ENCODE measurements around the gene AK5.
"Not testable (repeated sequence)": the region's sequence is repeated elsewhere in the genome, so short reads cannot be mapped to it uniquely, and the experiment has no call there.

The AK5 gene

DNA sequence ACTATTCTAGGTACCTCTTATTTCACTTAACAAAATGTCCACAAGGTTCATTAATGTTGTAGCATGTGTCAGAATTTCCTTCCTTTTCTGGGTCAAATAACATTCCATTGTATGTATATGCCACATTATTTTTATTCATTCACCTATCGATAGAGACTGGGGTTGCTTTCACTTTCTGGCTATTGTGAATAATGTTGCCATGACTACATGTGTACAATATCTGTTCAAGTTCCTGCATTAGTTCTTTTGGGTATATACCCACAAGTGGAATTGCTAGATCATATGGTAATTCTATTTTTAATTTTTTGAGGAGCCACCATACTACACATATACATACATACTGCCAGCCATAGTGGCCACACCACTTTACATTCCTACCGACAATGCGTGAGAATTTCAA is 242.2 kb downstream of the AK5 start:
- no peak overlapping the region for H3K4me3 Mint-ChIP-seq
- H3K9me3 Mint-ChIP-seq (ENCODE audit: low read depth): no peaks in the 10 kb centered on the region
- peaks cover 40% of the 10 kb centered on the region for H3K36me3 Mint-ChIP-seq
- H3K4me1 Mint-ChIP-seq (ENCODE audit: low read depth): peaks cover 16% of the 10 kb centered on the region
- no peaks in the 10 kb centered on the region for H3K27me3 Mint-ChIP-seq
- no peak overlapping the region for H3K27ac Mint-ChIP-seq

DNA sequence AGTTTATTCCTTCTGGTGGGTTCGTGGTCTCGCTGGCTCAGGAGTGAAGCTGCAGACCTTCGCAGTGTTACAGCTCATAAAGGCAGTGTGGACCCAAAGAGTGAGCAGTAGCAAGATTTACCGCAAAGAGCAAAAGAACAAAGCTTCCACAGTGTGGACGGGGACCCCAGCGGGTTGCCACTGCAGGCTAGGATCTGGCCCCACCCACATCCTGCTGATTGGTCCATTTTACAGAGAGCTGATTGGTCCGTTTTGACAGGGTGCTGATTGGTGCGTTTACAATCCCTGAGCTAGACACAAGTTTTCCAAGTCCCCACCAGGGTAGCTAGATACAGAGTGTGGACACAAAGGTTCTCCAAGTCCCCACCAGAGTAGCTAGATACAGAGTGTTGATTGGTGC is 249.3 kb downstream of the AK5 start:
- not testable (repeated sequence) for H3K36me3 Mint-ChIP-seq, H3K27ac Mint-ChIP-seq, H3K4me3 Mint-ChIP-seq

DNA sequence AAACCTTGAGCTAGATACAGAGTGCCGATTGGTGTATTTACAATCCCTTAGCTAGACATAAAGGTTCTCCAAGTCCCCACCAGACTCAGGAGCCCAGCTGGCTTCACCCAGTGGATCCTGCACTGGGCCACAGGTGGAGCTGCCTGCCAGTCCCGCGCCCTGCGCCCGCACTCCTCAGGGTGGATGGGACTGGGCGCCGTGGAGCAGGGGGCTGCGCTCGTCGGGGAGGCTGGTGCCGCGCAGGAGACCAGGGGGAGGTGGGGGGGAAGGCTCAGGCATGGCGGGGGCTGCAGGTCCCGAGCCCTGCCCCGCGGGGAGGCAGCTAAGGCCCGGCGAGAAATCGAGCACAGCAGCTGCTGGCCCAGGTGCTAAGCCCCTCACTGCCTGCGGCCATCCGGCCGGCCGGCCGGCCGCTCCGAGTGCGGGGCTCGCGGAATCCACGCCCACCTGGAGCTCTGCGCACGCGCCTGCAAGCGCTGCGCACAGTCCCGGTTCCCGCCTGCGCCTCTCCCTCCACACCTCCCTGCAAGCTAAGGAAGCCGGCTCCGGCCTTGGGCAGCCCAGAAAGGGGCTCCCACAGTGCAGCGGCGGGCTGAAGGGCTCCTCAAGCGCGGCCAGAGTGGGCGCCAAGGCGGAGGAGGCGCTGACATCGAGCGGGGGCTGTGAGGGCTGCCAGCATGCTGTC is 249.9 kb downstream of the AK5 start:
- not testable (repeated sequence) for H3K4me3 Mint-ChIP-seq; H3K27me3 Mint-ChIP-seq; H3K9me3 Mint-ChIP-seq (ENCODE audit: low read depth); H3K36me3 Mint-ChIP-seq; H3K27ac Mint-ChIP-seq
- peaks cover 16% of the 10 kb centered on the region for H3K4me1 Mint-ChIP-seq (ENCODE audit: low read depth)

More for the DNA sequence above, 249.3 kb downstream of the AK5 start:
- H3K27me3 Mint-ChIP-seq; H3K9me3 Mint-ChIP-seq (ENCODE audit: low read depth): not testable (repeated sequence)
- peaks cover 18% of the 10 kb centered on the region for H3K4me1 Mint-ChIP-seq (ENCODE audit: low read depth)

DNA sequence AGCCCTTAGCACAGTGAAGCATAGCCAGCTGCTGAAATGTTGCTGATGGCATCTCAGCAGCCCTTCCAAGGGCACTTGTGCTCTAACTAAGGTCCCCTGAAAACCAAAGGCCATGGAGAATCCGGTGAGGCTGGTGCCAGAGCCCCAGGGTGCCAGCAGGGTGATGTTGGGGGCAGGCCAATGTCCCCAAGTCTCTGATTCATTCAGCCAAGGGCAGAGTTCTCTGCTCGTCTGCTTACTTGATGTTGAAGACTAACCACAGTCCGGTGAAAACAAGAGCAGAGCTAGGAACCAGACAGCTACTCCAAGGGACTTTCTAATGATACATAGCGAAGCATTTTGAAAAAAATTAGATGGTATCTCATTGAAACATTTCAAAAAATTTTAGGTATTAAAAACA is 250.8 kb downstream of the AK5 start:
- peaks cover 8% of the 10 kb centered on the region for H3K36me3 Mint-ChIP-seq
- H3K9me3 Mint-ChIP-seq (ENCODE audit: low read depth): no peaks in the 10 kb centered on the region
- peaks cover 11% of the 10 kb centered on the region for H3K4me1 Mint-ChIP-seq (ENCODE audit: low read depth)
- no peak overlapping the region for H3K27ac Mint-ChIP-seq
- H3K27me3 Mint-ChIP-seq: no peaks in the 10 kb centered on the region
- H3K4me3 Mint-ChIP-seq: no peak overlapping the region

DNA sequence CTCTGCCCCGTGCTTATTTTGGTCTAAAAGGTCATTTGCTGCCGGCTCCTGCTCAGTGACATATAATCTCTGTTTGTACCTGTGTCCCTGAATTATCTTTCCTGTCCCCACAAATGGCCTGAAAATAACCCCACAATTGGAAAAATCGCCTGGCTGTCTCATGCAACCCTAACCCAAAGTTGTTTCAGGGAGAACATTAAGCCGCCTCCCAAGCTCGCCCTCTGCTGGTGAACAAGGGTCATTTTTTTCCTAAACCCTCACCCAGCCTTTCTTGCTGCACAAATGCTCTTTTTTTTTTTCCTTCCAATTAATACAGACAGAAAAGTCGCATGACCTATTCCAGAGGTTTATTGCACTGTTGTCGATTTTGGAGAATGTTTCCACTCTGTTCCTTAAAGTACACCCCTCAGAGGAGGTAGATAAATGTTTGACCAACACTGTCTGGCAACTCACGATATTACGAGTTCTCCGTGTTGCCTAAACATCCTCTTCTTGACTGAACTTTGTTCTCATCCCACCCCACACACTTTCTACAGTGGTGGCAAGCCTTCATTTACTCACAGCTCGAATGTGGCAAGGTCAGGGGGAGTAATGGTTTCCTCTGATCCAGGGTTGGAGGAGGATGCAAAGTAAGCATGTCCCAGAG is 252.0 kb downstream of the AK5 start:
- H3K9me3 Mint-ChIP-seq (ENCODE audit: low read depth): no peaks in the 10 kb centered on the region
- no peak overlapping the region for H3K4me3 Mint-ChIP-seq
- peaks cover 8% of the 10 kb centered on the region for H3K36me3 Mint-ChIP-seq
- peaks cover 11% of the 10 kb centered on the region for H3K4me1 Mint-ChIP-seq (ENCODE audit: low read depth)
- peak overlapping the region; percentile 51 for H3K27ac Mint-ChIP-seq
- H3K27me3 Mint-ChIP-seq: no peaks in the 10 kb centered on the region

DNA sequence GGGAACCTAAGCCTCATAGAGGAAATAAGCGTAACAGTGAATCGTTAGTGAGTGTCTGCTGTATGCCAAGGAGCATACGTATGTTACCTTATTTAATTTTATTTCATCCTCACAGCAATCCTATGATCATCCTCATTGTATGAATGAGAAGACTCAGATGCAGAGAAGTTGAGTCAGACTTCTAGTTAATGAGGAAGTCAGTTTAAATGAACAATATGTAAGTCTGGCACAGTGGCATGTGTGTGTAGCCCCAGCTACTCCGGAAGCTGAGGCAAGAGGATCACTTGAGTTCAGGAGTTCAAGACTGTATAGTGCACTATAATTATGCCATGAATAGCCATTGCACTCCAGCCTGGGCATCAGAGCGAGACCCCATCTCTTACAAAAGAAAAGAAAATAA is 252.6 kb downstream of the AK5 start:
- H3K4me3 Mint-ChIP-seq: no peak overlapping the region

DNA sequence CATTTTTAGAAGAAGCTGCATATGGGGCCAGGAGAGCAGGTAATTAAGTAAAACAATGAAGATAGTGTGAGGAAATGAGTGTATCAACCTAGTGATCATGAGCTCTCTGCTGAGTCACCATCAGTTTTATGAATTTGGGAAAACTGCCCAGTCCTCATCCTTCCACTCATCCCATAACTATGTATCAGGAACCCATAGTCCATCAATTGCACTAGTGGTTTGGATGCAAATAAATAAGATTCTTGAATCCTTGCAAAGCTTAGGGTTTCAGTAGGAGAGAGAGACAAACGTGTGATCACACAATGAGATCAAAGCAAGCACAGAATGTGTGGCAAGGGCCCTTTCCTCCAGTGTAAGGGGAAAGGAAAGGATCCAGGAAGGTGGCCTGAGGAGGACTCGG is 255.0 kb downstream of the AK5 start:
- H3K36me3 Mint-ChIP-seq: peaks cover 12% of the 10 kb centered on the region
- H3K4me1 Mint-ChIP-seq (ENCODE audit: low read depth): peaks cover 11% of the 10 kb centered on the region
- no peak overlapping the region for H3K4me3 Mint-ChIP-seq
- no peak overlapping the region for H3K27ac Mint-ChIP-seq
- no peaks in the 10 kb centered on the region for H3K9me3 Mint-ChIP-seq (ENCODE audit: low read depth)
- no peaks in the 10 kb centered on the region for H3K27me3 Mint-ChIP-seq

More for the DNA sequence above, 252.6 kb downstream of the AK5 start:
- Mint-ChIP-seq H3K36me3 (peaks cover 8% of the 10 kb centered on the region), H3K4me1 (ENCODE audit: low read depth) (peaks cover 11% of the 10 kb centered on the region), H3K27ac (no peak overlapping the region), H3K9me3 (ENCODE audit: low read depth) (no peaks in the 10 kb centered on the region), H3K27me3 (no peaks in the 10 kb centered on the region)

DNA sequence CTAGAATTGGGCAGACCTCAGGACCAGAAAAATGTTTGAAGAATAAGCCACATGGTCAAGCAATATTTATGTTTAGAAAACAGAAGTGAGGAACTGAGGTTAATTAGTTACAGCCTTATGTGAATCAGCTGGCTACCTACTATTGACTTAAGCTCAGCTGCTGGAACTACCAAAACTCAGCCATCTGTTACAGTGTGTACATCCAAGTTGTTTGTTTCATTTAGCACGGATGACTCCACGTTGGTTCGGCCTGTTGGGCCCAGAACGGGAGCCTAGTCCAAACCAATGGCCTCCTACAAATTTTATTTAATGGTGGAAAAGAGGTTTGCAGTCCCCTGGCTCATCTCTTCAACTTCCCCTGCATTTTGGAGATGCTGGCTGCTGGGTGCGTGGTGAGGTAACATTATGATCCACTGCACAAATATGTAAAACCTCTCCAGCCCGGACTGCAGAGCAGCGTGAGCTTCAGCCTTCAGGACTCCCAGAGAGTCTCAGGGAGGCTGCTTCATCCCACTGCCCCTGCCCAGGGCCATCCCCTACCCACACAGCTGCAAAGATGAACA is 257.2 kb downstream of the AK5 start:
- H3K9me3 Mint-ChIP-seq (ENCODE audit: low read depth): no peaks in the 10 kb centered on the region
- H3K27me3 Mint-ChIP-seq: no peaks in the 10 kb centered on the region
- H3K4me1 Mint-ChIP-seq (ENCODE audit: low read depth): peaks cover under 1% of the 10 kb centered on the region
- no peak overlapping the region for H3K27ac Mint-ChIP-seq
- no peak overlapping the region for H3K4me3 Mint-ChIP-seq
- peaks cover 10% of the 10 kb centered on the region for H3K36me3 Mint-ChIP-seq

DNA sequence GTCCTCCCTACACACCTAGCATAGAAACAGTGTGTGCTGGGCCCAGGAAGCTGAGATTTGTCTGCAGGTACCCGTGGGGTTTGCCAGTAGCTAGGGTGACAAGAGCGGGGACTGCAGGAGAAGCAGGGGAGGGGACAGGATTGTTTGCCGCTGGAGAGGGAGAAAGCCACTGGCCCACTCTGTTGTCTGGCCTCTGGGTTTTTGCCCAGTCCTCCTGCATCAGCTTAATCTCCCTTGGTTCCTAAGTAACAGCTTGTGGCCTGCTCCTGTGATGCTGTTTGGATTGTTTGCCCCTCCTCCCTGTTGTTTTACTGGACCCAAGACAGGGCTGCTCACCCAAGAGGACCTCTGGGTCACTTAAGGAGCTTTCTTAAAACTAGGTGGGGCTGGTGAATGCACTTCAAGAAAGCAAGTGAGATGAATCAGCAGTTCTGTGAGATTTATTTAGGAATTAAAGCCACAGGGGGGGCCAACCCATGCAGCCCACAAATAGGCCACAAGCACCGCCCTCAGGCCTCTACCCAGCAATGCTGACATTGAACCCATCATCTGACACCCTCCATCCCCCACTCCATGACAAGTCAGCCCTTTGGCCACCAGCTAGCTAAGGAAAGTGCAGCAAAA is 257.8 kb downstream of the AK5 start:
- Mint-ChIP-seq H3K4me3 (no peak overlapping the region), H3K4me1 (ENCODE audit: low read depth) (no peaks in the 10 kb centered on the region), H3K27ac (no peak overlapping the region), H3K9me3 (ENCODE audit: low read depth) (no peaks in the 10 kb centered on the region), H3K27me3 (no peaks in the 10 kb centered on the region), H3K36me3 (peaks cover 10% of the 10 kb centered on the region)

DNA sequence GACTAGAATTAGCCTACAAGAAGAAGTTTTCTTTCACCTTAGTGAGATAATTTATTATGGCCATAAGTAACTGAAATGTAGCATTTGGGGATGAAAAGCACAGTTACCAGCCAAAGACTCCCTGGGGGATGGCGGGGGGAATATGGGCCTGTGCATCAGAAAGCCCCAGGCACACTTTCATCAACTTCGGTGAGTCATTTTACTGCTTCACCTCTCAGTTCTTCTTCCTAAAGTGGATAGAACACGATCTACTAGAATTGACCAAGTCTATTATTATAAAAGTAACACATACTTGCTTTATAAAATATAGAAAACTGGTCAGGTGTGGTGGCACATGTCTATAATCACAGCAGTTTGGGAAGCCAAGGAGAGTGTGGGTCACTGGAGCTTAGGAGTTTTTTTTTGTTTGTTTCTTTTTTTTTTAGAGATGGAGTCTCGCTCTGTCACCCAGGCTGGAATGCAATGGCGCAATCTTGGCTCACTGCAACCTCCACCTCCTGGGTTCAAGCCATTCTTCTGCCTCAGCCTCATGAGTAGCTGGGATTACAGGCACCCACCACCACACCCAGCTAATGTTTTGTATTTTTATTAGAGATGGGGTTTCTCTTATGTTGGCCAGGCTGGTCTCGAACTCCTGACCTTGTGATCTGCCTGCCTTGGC is 258.8 kb downstream of the AK5 start:
- Mint-ChIP-seq H3K9me3 (ENCODE audit: low read depth) (no peaks in the 10 kb centered on the region), H3K4me1 (ENCODE audit: low read depth) (no peaks in the 10 kb centered on the region), H3K27ac (no peak overlapping the region), H3K4me3 (no peak overlapping the region), H3K36me3 (peaks cover 14% of the 10 kb centered on the region), H3K27me3 (no peaks in the 10 kb centered on the region)

DNA sequence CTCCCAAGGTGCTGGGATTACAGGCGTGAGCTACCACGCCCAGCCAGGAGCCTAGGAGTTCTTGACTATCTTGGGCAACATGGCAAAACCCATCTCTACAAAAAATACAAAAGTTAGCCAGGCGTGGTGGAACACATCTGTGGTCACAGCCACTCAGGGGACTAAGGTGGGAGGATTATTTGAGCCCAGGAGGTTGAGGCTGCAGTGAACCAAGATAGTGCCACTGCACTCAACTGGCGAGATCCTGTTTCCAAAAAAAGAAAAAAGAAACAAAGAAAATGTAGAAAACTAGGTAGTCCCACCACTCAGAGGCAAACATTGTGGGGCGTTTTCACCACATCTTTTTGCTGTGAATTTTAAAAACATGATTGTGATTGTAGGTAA is 259.3 kb downstream of the AK5 start:
- Mint-ChIP-seq H3K9me3 (ENCODE audit: low read depth) (no peaks in the 10 kb centered on the region), H3K27me3 (no peaks in the 10 kb centered on the region), H3K36me3 (peaks cover 18% of the 10 kb centered on the region), H3K27ac (no peak overlapping the region), H3K4me3 (no peak overlapping the region), H3K4me1 (ENCODE audit: low read depth) (no peaks in the 10 kb centered on the region)

DNA sequence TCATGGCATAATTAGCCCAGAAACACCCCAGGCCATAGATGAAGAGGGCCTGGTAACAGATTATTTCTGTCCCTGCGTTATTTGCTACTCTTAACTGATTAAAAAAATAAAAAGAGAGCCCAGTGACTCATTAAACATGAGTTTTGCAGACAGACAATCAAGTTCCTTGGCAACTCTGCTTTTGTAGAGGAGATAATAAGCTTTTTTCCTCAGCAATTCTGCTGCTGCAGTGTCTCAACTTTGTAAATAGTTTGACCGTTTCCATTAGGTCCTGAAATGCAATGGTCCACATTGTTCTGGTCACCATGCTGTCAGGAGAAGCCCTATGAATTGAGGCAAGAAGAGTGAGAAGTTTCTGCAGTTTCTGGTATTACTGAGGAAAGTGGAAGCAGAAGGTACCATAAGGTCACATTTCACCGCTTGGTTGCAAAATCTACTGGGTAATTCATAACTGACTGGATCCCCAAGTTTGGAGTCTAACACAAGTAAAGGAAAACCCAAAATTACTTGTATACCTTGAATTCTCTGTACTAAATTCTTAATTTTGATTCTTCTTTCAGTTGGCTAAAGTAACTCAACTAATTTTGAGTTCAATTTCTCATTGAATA is 261.1 kb downstream of the AK5 start:
- no peak overlapping the region for H3K27ac Mint-ChIP-seq
- H3K36me3 Mint-ChIP-seq: peaks cover 15% of the 10 kb centered on the region
- H3K9me3 Mint-ChIP-seq (ENCODE audit: low read depth): no peaks in the 10 kb centered on the region
- no peak overlapping the region for H3K4me3 Mint-ChIP-seq
- no peaks in the 10 kb centered on the region for H3K27me3 Mint-ChIP-seq
- H3K4me1 Mint-ChIP-seq (ENCODE audit: low read depth): no peaks in the 10 kb centered on the region

DNA sequence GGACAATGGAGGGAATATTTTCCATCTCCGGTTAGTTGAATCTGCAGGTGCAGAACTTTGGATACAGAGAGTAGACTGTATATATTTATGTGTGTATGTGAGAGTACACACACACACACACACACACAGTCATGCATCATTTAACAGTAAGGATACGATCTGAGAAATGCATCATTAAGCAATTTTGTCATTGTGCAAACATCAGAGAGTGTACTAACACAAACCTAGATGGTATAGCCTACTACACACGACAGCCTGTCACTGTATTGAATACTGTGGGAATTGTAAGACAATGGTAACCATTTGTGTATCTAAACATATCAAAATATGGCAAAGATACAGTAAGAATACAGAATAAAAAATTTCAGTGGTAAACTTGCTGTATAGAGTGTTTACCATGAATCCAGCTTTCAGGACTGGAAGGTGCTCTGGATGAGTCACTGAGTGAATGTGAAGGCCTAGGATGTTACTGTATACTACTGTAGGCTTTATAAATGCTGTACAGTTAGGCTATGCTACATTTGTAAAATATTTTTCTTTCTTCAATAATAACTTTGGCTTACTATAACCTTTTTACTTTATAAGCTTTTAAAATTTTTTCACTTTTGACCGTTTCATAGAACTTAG is 262.1 kb downstream of the AK5 start:
- Mint-ChIP-seq H3K27ac (no peak overlapping the region), H3K9me3 (ENCODE audit: low read depth) (no peaks in the 10 kb centered on the region), H3K27me3 (no peaks in the 10 kb centered on the region), H3K4me1 (ENCODE audit: low read depth) (no peaks in the 10 kb centered on the region), H3K36me3 (peaks cover 15% of the 10 kb centered on the region), H3K4me3 (no peak overlapping the region)

DNA sequence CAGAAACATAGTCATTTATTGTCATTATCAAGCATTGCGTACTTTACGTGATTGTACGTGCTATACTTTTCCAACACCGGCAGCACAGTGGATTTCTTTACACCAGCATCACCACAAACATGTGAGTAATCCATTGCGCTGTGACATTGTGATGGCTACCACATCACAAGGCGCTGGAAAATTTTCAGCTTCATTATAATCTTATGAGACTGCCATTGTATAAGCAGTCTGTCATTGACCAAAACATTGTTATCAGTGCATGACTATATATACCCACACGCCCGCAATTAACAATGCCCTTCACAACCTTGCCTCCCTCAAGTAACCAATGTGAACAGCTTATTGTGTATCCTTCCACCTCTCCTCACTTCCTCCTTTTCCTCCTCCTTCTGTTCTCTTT is 263.0 kb downstream of the AK5 start:
- no peak overlapping the region for H3K27ac Mint-ChIP-seq
- peaks cover 15% of the 10 kb centered on the region for H3K36me3 Mint-ChIP-seq
- no peaks in the 10 kb centered on the region for H3K4me1 Mint-ChIP-seq (ENCODE audit: low read depth)
- no peak overlapping the region for H3K4me3 Mint-ChIP-seq
- H3K27me3 Mint-ChIP-seq: no peaks in the 10 kb centered on the region
- no peaks in the 10 kb centered on the region for H3K9me3 Mint-ChIP-seq (ENCODE audit: low read depth)
